ENCODE measurements around the gene SPACA9. TPM values are rescaled to one million over a fixed set of nuclear protein-coding genes. Genes with fewer than 3 reads are reported as not detected.

SPACA9 gene
- total RNA-seq (10 to 100 TPM; 21.2 to 25.1 TPM), polyA plus RNA-seq (10 to 100 TPM; 10.5 to 11.3 TPM)
- long read RNA-seq, donor 1, transcript SPACA9-201 (5 exons, 894 nt): major isoform, 5 of 10 reads
- long read RNA-seq, donor 1, partial matches to known transcripts: 0 of 10 reads
- long read RNA-seq, donor 1, other reads (novel, unspliced or antisense): 0 of 10 reads
- long read RNA-seq, donor 2, partial matches to known transcripts: 0 of 1 reads
- long read RNA-seq, donor 2, other reads (novel, unspliced or antisense): 0 of 1 reads
- long read RNA-seq, donor 3, partial matches to known transcripts: 0 of 4 reads
- long read RNA-seq, donor 3, other reads (novel, unspliced or antisense): 0 of 4 reads
- long read RNA-seq, donor 4, partial matches to known transcripts: 0 of 1 reads
- long read RNA-seq, donor 4, other reads (novel, unspliced or antisense): 0 of 1 reads
- long read RNA-seq, donor 5, partial matches to known transcripts: 0 of 3 reads
- long read RNA-seq, donor 5, other reads (novel, unspliced or antisense): 0 of 3 reads

DNA sequence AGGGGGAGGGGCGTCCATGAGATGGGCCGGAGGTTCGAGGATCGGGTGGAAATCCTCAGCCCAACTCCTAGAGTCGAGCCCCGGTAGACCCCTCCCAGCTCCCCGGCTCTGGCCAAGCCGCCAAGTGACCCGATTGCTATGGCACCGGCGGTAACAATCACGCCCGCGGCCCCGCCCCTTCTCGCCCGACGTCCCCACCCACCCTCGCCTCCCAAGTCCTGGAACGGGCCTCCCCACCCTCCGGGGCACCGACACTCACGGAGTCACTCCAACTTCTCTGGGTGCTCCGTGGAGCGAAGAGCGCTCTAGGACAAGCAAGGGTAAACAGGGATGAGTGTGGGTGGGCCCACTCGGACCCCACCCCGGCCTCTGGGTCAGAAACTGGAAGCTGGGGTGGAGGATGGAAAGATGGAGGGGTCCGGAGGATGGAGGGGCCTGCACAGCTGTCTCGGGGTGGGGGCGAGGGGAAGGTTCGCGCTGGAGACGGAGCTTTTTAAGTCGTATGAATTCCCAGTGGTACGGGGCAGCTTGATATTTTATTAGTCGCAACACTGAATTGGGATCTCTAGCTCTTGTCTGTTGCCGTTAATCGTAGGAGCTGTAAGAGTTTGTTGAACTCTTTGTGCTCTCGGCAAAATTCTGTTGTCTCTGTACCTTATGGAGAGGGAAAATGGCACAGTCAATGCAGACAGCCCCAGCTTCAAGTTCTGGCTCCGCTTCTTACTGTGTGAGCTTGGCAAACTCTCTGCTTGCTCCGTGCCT lies at the start of gene SPACA9:
TSS of gene SPACA9 (plus strand) at position 204 of the 762 bp plus-strand sequence. CDS start 5,050 bp downstream, outside the sequence.
- WGBS, 2 donors: 19 to 23% methylated on average over 42 of the region's 42 CpGs
- Histone ChIP-seq H3K27me3 (ENCODE audit: control insufficient read depth in 3 of 3, insufficient read depth in 3 of 3, low read length in 2 of 3) (no peaks in the 10 kb centered on the region), H3K4me1 (ENCODE audit: control insufficient read depth in 5 of 5, insufficient read depth in 5 of 5, low read length in 5 of 5) (peaks cover 0 to 9% (median 0%) of the 10 kb centered on the region in 5 donors), H3K4me3 (peak within 1 kb of the TSS; percentile 84), H3K9me3 (ENCODE audit: control insufficient read depth in 4 of 4, insufficient read depth in 3 of 4, low read length in 3 of 4) (no peaks in the 10 kb centered on the region), H3K36me3 (ENCODE audit: control insufficient read depth in 4 of 4, insufficient read depth in 4 of 4, low read length in 4 of 4) (no peaks in the 10 kb centered on the region), H3K27ac (ENCODE audit: low read depth in 1 of 2, low read length in 1 of 2) (peak within 1 kb of the TSS; percentile 76 to 86), H3K9ac (ENCODE audit: insufficient read depth in 1 of 2, low read length in 2 of 2) (peak within 1 kb of the TSS; percentile 79 to 90)
- DNase-seq (peak; percentile 79 to 89 (median 84)), ATAC-seq (ENCODE audit: insufficient read depth, low FRiP score) (peak; percentile 68)
- TF ChIP-seq, protein P1, sequence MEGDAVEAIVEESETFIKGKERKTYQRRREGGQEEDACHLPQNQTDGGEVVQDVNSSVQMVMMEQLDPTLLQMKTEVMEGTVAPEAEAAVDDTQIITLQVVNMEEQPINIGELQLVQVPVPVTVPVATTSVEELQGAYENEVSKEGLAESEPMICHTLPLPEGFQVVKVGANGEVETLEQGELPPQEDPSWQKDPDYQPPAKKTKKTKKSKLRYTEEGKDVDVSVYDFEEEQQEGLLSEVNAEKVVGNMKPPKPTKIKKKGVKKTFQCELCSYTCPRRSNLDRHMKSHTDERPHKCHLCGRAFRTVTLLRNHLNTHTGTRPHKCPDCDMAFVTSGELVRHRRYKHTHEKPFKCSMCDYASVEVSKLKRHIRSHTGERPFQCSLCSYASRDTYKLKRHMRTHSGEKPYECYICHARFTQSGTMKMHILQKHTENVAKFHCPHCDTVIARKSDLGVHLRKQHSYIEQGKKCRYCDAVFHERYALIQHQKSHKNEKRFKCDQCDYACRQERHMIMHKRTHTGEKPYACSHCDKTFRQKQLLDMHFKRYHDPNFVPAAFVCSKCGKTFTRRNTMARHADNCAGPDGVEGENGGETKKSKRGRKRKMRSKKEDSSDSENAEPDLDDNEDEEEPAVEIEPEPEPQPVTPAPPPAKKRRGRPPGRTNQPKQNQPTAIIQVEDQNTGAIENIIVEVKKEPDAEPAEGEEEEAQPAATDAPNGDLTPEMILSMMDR (IDR thresholded peaks at IDR 0.05; ENCODE audit: control extremely low read depth, extremely low read depth): no peak

- peak in 1 of 3 donors; percentile 8 for DNase-seq
- TF ChIP-seq, protein P1 (IDR thresholded peaks at IDR 0.05; ENCODE audit: control extremely low read depth, extremely low read depth): no peak
- 67 to 83% methylated on average over 9 of the region's 9 CpGs for WGBS, 2 donors
These were observed 46.4 kb upstream of the SPACA9 start for GRCh38 chr9:132832171-132832881.

DNA sequence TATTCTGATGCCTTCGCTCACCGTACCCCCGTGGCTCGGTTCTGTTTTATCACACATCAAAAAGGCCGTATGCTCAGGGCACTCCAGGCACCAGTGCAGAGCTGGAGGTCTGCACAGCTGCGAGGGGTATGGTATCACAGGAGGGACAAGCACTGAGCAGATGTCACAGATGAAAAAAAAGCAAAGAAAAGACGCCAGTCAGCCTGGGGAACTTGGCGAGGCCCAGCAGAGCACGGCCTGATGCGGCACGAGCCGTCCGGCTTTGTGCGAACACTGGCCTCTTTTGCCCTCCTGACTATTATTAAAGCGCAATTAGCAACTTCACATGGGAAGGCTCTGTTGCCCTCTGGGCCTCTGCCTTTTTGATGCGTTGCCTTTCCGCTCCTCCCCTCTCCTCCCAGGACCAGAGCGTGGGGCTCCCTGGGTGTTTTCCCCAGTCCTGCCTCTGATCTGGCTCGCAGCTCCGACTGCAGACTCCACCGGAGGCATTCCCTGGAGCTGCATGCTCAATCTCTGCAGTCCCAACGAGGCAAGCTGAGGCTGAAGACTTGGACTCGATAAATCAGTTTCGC lies 45.1 kb upstream of the SPACA9 start:
- DNase-seq (peak; percentile 32 to 66 (median 56)), ATAC-seq (ENCODE audit: insufficient read depth, low FRiP score) (no peak)
- Histone ChIP-seq H3K4me3 (no peak overlapping the region), H3K4me1 (ENCODE audit: control insufficient read depth in 5 of 5, insufficient read depth in 5 of 5, low read length in 5 of 5) (peaks cover 0 to 13% (median 0%) of the 10 kb centered on the region in 5 donors), H3K27me3 (ENCODE audit: control insufficient read depth in 3 of 3, insufficient read depth in 3 of 3, low read length in 2 of 3) (no peaks in the 10 kb centered on the region), H3K9ac (ENCODE audit: insufficient read depth in 1 of 2, low read length in 2 of 2) (no peak overlapping the region), H3K27ac (ENCODE audit: low read depth in 1 of 2, low read length in 1 of 2) (no peak overlapping the region), H3K36me3 (ENCODE audit: control insufficient read depth in 4 of 4, insufficient read depth in 4 of 4, low read length in 4 of 4) (no peaks in the 10 kb centered on the region), H3K9me3 (ENCODE audit: control insufficient read depth in 4 of 4, insufficient read depth in 3 of 4, low read length in 3 of 4) (no peaks in the 10 kb centered on the region)
- TF ChIP-seq, protein P1 (IDR thresholded peaks at IDR 0.05; ENCODE audit: control extremely low read depth, extremely low read depth): no peak
- WGBS, 2 donors: 73 to 87% methylated on average over 24 of the region's 24 CpGs

More at GRCh38 chr9:132832171-132832881, 46.4 kb upstream of the SPACA9 start:
- Histone ChIP-seq H3K36me3 (ENCODE audit: control insufficient read depth in 4 of 4, insufficient read depth in 4 of 4, low read length in 4 of 4) (no peaks in the 10 kb centered on the region), H3K4me3 (no peak overlapping the region), H3K27me3 (ENCODE audit: control insufficient read depth in 3 of 3, insufficient read depth in 3 of 3, low read length in 2 of 3) (no peaks in the 10 kb centered on the region), H3K9ac (ENCODE audit: insufficient read depth in 1 of 2, low read length in 2 of 2) (no peak overlapping the region), H3K27ac (ENCODE audit: low read depth in 1 of 2, low read length in 1 of 2) (no peak overlapping the region), H3K4me1 (ENCODE audit: control insufficient read depth in 5 of 5, insufficient read depth in 5 of 5, low read length in 5 of 5) (peaks cover 0 to 13% (median 0%) of the 10 kb centered on the region in 5 donors), H3K9me3 (ENCODE audit: control insufficient read depth in 4 of 4, insufficient read depth in 3 of 4, low read length in 3 of 4) (no peaks in the 10 kb centered on the region)
- ATAC-seq (ENCODE audit: insufficient read depth, low FRiP score): no peak
